Amniotic stem cell (primary cell): ENCODE results near the gene PRKCE.
A peak's percentile ranks its signal among the peaks of the same experiment; 100 is the strongest.
"Not testable (repeated sequence)": the region's sequence is repeated elsewhere in the genome, so short reads cannot be mapped to it uniquely, and the experiment has no call there.

ENCODE experiments used
- DNase-seq: peaks from one replicate; lab custom pipeline; 2025; lab: John Stamatoyannopoulos, UW

Gene PRKCE

DNA sequence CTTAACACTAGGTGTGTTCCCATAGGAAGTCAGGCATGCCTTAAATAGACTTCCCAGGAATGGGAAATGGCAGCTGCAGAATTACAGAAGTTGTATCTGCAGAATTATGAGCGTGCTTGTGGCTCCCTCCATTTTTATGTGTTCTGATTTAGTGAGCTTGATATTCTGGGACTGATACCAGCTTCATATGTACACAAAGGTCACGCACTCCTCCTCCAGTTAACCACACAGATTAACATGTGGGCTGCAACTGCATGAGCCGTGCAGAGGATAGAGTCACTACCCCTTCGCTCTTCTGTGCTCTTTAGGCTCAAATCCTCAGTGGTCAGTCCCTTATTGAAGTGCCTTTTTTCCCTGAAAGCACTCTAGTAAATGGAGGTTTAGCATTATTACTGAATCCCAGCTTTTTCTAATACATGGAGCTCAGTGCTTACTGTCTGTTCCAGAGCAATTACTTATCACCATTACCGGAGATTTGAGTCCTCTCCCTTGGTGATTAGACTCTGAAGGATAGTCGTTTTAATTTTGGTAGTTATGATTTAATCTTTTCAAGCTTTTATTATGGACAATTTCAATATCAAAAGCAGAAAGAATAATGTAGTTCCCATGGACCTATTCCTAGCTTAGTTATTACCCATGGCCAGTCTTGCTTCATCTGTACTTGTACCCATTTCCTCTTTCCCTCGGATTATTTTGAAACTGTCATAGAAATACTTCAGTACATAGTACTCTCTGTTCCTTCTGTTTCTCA lies 238.3 kb downstream of the PRKCE start:
- no peak for DNase-seq

GRCh38 chr2:45890371-45890646 lies 238.8 kb downstream of the PRKCE start:
- DNase-seq: not testable (repeated sequence)

DNA sequence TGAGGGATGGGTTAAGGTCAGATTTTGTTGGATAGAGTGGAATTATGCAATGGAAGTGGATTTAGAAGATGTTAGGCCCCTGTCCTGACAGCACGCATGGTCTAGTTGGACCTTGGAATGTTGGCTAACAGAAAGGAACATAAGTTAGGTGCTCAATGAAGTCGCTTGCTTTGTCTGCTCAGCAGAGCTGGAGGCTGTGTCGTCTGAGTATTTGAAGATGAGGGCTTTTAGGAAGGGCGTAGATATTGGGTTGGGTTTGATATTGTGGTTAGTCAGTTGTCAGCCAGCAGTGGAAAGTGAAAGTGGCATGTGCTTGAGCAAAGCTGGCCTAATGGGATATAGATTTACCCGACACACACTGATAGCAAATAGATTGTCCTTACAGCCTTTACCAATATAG lies 239.3 kb downstream of the PRKCE start:
- DNase-seq: no peak

- DNase-seq: no peak
These were observed 240.4 kb downstream of the PRKCE start for GRCh38 chr2:45891719-45892424.

GRCh38 chr2:45892425-45892745 lies 240.9 kb downstream of the PRKCE start:
- no peak for DNase-seq

DNA sequence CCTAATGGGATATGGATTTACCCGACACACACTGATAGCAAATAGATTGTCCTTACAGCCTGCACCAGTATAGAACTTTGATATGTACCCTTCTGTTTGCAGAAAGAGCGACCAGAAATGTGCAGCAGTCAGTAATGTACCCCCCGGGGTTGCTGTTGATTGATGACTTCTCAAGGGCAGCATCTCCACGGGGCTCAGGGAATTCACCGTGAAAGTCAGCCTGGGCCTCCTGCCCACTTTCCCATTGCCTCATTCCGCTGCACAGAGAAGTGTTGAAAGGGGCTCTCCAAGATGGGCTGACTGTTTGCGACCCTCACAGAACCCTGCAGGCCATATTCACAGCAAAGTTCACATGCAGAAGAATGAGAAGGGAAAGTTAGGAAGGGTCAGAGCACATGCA lies 241.3 kb downstream of the PRKCE start:
- DNase-seq: no peak

DNA sequence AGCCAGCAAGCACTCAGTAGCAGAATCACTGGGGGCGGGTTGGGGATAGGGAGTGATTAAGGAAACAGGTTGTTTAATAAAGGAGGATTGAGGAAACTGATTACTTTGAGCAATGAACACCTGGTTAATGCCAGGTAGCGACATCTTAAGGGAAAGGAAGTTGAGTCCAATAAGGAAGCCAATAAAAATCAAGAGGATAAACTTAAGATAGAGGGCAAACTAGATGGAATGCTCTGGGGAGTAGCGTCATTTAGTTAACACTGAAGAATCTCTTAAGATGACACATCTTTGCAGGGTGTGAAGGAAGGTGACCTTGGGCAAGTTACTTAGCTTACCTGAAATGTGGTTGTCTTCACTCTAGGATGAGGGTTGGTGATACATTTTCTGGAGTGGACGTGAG lies 242.7 kb downstream of the PRKCE start:
- no peak for DNase-seq

- DNase-seq: peak; percentile 28
These were observed 243.9 kb downstream of the PRKCE start for GRCh38 chr2:45895241-45895861.

GRCh38 chr2:45896311-45896710 lies 244.8 kb downstream of the PRKCE start:
- no peak for DNase-seq

- DNase-seq: no peak
These were observed 246.4 kb downstream of the PRKCE start for GRCh38 chr2:45897842-45898241.

DNA sequence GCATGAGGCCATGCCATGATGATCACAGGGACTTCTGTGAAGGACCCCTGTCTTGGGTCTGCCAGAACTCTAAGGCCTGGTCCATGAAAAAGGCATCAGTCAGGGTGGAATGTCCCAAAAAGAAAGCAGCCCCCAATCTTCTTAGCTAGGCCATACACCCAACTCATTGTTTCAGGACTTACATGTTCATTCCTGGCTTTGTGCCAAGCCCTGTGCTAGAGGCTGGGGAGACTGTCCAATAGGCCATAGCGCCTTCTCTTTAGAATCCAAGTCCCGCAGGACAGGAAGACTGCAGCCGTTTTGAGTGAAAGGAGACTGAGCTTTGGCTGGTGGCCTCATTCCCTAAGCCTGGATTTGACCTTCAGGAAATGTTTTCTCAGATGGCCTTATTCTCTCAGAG lies 247.3 kb downstream of the PRKCE start:
- DNase-seq: no peak

GRCh38 chr2:45899926-45900325 lies 248.5 kb downstream of the PRKCE start:
- no peak for DNase-seq

- DNase-seq: no peak
These were observed 250.1 kb downstream of the PRKCE start for GRCh38 chr2:45901468-45902032.

DNA sequence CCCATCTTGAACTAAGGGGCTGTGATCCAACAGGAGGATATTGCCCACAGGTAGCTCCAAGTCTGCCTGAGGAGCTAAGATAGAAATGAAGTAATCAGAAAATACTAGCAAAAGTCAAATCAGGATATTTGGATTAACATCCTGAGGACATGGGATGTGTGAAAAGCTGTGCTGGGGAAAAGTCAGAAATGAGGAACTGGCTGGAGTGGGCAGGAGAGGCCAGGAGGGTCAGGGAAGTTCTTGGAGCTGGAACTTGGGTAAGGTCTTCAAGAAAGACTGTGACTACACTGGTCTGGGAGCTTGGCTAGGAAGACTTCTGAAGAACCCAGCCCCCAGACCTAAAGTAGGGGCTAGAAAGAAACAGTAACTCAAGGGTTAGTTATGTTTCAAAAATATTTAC lies 250.9 kb downstream of the PRKCE start:
- no peak for DNase-seq

- no peak for DNase-seq
These were observed 251.4 kb downstream of the PRKCE start for GRCh38 chr2:45902781-45903375.

GRCh38 chr2:45904267-45904945 lies 252.9 kb downstream of the PRKCE start:
- DNase-seq: no peak

- DNase-seq: no peak
These were observed 253.6 kb downstream of the PRKCE start for GRCh38 chr2:45904946-45905631.

DNA sequence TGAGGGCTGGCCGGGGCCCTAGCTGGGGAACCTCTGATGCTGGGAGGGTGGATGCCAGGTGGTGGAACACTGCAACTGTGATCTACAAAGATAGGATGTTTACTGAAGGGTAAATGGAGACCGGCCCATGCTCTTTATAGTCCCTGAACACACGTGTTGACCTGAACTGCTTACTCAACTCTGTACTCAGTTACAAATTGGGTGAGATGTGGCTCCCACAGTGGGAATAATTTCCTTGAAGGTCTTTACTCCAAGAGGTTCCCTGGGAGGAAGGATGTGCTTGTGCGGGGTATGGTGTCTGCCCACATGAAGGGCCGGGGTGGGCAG lies 254.1 kb downstream of the PRKCE start:
- no peak for DNase-seq

- no peak for DNase-seq
These were observed 256.1 kb downstream of the PRKCE start for GRCh38 chr2:45907592-45907991.

DNA sequence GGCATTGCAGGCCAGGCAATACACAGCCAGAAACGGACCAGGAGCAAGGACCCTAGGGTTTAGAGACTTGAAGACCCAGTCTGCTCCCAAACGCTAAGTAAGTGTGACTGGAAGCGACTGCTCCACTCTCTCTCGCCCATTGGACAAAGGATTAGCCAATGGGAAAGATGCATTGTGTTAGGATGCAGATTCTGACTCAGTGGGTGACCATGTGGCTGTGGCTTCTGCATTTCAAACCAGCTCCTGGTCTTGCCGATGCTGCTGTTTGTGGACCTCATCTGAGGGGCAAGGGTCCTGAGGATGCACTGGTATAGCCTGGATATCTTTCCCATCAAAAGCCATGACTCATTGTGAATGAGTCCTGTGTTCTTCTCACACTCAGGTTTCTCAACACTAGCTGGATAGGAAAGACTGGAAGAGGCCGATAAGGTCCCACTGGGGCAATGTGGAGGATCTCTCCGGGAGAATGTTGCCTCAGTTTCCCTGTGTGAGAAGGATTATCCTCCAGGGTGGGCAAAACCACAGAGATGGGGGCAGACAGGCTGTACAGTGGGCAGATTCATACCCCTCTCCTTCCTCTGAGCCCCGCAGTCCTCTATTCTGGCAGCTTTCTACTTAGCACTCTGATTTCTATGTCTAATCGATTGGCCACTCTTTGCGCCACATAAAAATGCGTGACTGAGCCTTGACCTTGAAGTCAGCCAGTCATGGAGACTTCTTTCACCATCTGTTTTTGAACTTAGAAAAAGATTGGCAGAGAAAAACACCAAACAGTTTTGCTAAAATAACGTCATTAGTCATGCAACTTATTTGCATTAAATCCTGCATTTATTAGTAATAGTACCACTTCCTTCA lies 257.1 kb downstream of the PRKCE start:
- no peak for DNase-seq

GRCh38 chr2:45909171-45909565 lies 257.7 kb downstream of the PRKCE start:
- no peak for DNase-seq
